ENCODE data around the gene FGF7.
"Not testable (repeated sequence)": the region's sequence is repeated elsewhere in the genome, so short reads cannot be mapped to it uniquely, and the experiment has no call there.

The FGF7 gene, protein sequence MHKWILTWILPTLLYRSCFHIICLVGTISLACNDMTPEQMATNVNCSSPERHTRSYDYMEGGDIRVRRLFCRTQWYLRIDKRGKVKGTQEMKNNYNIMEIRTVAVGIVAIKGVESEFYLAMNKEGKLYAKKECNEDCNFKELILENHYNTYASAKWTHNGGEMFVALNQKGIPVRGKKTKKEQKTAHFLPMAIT

GRCh38 chr15:49423021-49423420, at the start of gene FGF7:
TSS of gene FGF7 (plus strand) at chr15:49423242. CDS start at chr15:49424298, 1,056 bp downstream.
- no peak for DNase-seq (ENCODE audit: low spot score)

DNA sequence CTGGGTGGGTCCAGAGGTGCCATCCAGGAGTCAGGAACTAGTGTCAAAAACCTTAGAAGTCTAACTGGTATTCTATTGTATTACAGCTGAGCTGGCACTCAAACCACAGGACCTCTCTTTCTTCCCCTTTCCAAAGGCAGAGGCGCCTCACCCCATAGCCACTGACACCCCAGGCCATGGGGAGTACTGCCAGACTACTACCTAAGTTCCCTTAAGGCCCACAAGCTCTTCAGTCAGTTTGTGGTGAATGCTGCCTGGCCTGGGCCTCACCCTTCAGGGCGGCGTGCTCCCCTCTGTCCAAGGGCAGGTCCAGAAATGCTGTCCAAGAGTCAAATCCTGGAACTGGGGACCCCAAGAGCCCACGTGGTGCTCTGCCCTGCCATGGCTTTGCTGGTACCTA, 43.0 kb upstream of the FGF7 start:
- no peak for DNase-seq (ENCODE audit: low spot score)

DNA sequence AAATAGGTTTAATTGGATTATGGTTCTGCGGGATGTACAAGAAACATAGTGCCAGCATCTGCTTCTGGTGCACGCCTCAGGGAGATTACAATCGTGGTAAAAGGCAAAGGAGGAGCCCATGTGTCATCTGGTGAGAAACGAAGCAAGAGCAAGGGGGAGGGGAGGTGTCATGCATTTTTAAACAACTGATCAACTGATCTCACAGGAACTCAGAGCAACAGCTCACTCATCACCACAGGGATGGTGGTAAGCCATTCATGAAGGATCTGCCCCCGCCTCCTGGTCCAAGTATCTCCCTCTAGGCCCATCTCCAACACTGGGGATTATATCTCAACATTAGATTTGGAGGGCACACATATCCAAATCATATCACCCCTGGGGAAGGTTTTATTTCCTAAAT, 42.1 kb upstream of the FGF7 start:
- DNase-seq (ENCODE audit: low spot score): no peak

DNA sequence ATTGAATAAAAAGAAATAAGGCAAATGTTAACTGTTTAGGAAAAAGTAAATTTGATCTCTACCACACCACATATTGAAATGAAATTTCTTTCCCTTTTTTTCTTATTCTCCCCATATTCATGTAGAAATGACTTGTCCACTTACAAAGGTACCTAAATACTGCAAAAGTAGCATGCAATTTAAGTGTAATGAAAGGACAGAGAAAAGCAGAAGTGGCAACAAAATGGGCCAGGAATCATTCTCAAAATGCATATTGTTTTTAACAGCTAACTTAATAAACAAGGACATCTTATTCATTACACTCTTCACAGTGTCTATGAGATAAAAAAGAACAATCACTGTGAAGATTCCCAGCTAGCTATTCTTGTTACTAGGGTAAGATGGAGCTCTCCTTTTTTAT, 40.6 kb upstream of the FGF7 start:
- no peak for DNase-seq (ENCODE audit: low spot score)

GRCh38 chr15:49383266-49383665, 39.8 kb upstream of the FGF7 start:
- DNase-seq (ENCODE audit: low spot score): no peak

GRCh38 chr15:49387471-49387870, 35.6 kb upstream of the FGF7 start:
- no peak for DNase-seq (ENCODE audit: low spot score)

- not testable (repeated sequence) for DNase-seq (ENCODE audit: low spot score)
Measured at GRCh38 chr15:49402515-49403296, 20.3 kb upstream of the FGF7 start.

DNA sequence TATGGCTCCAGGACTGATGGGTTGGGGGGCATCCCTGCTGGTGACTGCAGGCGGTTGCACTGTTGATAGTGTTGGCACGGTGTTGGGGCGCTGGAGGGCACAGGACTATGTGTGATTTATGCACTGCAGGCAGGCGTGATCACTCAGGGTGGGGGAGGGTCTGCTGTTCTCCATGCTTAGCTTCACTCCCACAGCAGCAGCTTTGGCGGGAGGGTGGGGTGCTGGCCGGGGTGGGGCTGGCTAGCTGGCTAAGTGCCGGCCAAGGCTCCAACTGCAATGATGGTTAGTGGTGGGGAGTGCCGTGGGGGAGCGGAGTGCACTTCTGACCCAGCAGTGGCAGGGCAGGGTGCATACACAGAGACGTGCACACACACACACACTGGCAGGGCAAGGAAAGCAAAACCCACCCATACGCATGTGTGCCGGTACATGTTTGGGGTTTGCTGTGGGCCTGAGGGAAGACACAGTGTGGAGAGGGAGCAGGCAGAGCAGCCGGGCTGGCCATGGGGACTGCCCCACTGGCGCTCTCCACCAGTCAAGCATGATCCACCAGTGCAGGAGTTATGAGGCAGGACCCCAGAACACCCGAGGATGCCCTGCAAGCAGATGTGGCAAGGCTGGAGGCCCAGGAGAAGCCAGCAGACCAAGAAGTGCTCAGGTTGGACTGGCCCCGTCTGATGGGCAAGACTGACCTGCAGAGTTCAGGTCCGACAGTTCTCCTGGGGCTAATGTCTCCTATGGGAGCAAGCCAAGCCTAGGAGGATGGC, 16.5 kb upstream of the FGF7 start:
- DNase-seq (ENCODE audit: low spot score): peak; percentile 17

DNA sequence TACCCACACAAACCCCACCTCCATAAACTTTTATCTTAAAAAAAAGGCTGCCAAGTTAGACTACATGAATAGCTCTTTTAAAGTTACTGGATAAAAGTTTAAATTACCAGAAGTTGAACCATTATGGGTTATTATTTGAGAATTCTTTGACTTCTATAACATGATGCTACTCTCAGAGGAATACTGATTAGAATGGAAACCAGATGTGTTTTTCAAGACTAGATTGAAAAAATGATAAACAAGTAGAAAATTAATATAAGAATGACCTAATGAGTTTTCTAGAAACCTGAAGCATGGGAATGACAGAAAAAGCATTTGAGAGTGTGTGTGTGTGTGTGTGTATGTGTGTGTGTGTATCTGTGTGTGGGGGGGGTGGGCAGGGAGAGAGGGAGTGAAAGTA, 12.4 kb upstream of the FGF7 start:
- no peak for DNase-seq (ENCODE audit: low spot score)

DNA sequence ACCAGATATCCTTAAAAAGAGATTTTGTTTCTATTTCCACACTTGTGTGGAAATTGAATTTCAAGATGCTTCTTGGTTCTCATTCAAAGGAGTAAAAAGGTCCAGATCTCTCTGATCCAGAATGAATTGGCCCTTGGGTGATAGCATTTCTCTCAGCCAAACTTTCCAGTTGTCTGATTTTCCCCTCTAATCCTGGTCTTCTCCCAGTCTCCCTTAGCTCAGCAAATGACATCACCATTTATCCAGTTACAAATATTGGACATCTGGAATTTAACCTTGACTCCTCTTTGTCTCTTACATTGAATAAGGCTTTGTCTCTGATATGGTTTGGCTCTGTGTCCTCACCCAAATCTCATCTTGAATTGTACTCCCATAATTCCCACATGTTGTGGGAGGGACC, 10.2 kb upstream of the FGF7 start:
- no peak for DNase-seq (ENCODE audit: low spot score)

- no peak for DNase-seq (ENCODE audit: low spot score)
Measured at GRCh38 chr15:49415149-49415548, 7.9 kb upstream of the FGF7 start.

DNA sequence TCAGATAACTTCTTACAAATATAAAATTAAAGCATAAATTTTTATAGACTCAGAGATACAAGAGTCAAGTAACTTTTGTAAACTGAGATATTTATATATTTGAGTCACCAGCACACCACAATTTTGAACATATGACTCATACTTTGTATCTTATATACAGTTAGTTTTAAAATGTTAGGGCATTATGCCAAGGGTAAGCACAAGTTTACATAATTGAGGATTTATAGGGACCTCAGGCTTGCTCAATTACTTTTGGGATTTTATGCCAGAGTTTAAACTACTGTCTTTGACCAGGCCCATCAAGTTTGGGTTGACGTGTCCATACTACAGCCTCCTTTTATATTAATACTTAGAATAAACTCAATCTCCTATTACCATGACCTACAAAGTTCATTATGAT, 7.4 kb upstream of the FGF7 start:
- no peak for DNase-seq (ENCODE audit: low spot score)

- no peak for DNase-seq (ENCODE audit: low spot score)
Measured at GRCh38 chr15:49418811-49419210, 4.2 kb upstream of the FGF7 start.

DNA sequence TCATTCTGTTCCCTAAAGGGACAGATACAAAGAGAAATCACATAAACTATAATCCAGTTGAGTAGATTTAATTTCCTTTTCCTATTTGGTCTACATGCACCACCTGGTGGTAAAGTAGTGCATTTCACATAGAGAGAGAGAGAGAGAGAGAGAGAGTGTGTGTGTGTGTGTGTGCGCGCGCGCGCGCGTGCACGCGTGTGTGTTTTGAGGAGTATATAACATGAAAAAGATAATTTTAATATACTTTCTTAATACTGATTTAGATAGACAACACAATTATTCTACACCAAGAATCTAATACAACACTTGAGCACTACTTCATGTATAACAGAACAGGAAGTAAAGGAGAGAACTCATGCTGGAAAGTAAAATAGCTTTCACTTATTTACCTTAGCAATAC, 1.1 kb upstream of the FGF7 start:
- peak; percentile 29 for DNase-seq (ENCODE audit: low spot score)

DNA sequence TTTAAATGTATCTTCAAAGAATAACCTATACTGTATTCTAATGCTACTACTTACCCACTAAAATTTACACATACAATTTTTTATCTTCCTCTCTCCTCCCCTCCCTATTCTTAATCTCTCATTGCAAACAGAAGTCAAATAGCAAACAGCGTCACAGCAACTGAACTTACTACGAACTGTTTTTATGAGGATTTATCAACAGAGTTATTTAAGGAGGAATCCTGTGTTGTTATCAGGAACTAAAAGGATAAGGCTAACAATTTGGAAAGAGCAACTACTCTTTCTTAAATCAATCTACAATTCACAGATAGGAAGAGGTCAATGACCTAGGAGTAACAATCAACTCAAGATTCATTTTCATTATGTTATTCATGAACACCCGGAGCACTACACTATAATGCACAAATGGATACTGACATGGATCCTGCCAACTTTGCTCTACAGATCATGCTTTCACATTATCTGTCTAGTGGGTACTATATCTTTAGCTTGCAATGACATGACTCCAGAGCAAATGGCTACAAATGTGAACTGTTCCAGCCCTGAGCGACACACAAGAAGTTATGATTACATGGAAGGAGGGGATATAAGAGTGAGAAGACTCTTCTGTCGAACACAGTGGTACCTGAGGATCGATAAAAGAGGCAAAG, 984 bp downstream of the FGF7 start:
- DNase-seq (ENCODE audit: low spot score): no peak

DNA sequence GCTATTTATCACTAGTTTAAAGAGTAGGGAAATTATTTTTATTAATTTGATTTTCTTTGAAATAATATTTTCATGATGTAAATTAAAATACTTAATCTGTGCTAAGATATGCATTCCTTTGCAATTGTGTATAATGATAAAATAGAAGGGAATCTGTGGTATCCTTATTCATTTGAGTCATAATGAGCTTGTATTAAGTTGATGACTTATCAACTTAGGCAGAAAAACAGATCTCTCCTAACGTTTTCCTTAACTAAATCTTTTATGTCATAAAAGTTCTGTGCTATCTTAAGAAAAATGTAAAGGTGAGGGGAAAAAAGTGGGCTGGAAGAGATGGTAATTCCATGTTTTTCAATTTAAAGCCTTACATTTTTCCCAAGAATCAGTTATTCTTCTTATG, 1.9 kb downstream of the FGF7 start:
- DNase-seq (ENCODE audit: low spot score): no peak

- DNase-seq (ENCODE audit: low spot score): no peak
Measured at GRCh38 chr15:49427372-49427771, 4.3 kb downstream of the FGF7 start.

DNA sequence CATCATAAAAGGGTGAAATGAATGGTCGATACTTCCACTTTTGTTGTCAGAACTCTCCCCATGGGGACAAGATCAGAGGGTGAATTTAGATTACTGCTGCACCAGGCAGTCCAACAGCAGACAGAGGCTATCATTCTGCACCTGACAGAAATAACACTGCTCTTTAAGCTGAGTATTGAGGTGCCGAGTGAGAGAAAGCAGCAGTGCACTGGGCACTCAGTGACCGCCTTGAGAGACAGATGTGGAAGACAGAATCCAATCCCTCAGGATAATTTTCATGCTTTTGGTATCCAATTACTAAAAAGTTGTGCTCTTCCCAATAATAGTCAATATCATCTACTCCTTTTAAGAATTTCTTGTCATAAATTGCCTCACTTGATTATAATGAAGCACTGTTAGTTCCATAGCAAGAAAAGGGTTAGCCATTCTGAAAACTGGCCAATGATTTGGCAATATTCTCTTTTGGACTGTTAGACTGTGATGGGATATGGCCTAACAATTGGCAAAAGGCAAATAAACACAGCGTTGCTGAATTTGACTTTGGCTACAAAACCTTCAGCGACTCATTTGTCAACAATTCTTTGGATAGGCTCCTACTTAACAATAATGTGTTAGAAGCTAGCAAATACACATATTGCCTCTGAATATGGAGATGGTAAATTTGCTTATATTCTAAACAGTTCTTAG, 5.5 kb downstream of the FGF7 start:
- no peak for DNase-seq (ENCODE audit: low spot score)

- DNase-seq (ENCODE audit: low spot score): no peak
Measured at GRCh38 chr15:49430046-49430445, 7.0 kb downstream of the FGF7 start.

- no peak for DNase-seq (ENCODE audit: low spot score)
Measured at GRCh38 chr15:49435174-49435573, 12.1 kb downstream of the FGF7 start.

DNA sequence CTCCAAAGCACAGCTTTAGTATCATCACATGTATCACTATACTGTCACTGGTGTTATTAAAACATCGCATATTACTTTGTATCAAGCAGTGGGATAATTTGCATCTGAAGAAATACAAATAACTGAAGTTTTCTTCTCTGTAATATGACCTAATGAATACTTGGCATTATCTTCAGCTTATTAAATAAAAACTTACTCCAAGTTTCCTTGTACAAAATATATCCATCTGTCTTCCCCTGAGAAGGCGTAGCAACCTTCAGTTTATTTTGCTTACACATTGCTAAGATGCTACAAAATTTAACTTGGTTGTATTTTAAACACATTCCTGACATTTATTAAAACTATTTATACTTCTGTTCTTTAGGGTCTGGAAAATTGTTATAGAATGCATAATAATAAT, 13.7 kb downstream of the FGF7 start:
- no peak for DNase-seq (ENCODE audit: low spot score)
